Stomach (tissue), 4 donors: ENCODE data around the gene HSDL2.

Experiments used
- EP300 ChIP-seq: sonication (generic); formaldehyde crosslinking; IDR thresholded peaks from one replicate; pipeline ENCODE4 v1.6.1; 2017; ENCODE audit warnings: antibody characterized with exemption
- POLR2A ChIP-seq, 4 donors: fragments of 450-650 bp; IDR thresholded peaks; one replicate each; pipeline ENCODE4 v1.6.1; 2016; ENCODE audit warnings: antibody characterized with exemption in 4 of 4, control low read depth in 2 of 4, mild to moderate bottlenecking in 1 of 4, moderate library complexity in 1 of 4

DNA sequence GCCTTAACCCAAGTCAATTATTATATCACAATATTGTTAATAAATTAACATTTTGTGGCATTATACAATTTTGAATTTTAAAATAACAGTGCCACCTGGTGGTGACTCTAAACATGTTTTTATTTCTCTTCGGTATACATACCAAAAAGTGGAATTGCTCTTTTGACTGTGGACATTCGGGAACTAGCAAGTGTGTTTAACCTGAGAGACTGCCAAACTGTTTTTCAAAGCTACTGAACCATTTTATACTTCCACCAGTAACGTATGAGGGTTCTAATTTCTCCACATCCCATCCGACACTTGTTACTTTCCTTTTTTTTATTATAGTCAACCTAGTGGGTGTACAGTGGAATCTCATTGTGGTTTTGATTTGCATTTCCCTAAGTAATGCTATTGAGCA, 18.3 kb upstream of the HSDL2 start:
- no peak for TF ChIP-seq EP300
- no peak for TF ChIP-seq POLR2A (IDR thresholded peaks at IDR 0.05)
